SK-N-SH (cell line): ENCODE results near the gene HSPB9.

Experiments
- POLR2AphosphoS5 ChIP-seq: IDR thresholded peaks from 2 replicates; pipeline ENCODE4 v1.6.1; 2012; ENCODE audit warnings: low read depth, low read length
- RCOR1 ChIP-seq: fragments of 150-350 bp; IDR thresholded peaks from 2 replicates; pipeline ENCODE4 v1.6.1; 2017; ENCODE audit warnings: antibody characterized with exemption, low read length
- TF ChIP-seq, protein P1 (sequence below): fragments of 200-600 bp; sonication (generic); IDR thresholded peaks from 2 replicates; pipeline ENCODE4 v1.6.1; 2017; ENCODE audit warnings: antibody characterized with exemption, mild to moderate bottlenecking, moderate library complexity

DNA sequence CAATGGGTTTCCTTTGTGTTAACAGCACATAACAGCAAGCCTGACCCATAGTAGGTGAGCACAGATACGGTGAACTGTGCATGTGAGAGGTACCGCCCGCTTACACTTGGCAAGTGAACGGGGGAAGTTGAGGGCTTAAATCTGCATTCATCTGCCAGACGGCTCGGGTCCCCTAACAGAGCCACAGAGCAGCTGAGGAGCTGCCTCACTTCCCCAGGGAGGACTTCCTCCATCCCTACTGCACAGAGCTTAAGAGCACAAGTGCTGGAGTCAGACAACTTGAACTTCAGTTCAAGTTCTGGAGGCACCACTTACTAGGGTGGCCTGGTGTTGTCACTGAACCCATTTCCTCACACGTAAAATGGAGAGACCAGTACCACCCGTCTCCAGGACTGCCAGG, 18.8 kb downstream of the HSPB9 start:
- TF ChIP-seq POLR2AphosphoS5 (no peak), RCOR1 (no peak)
- TF ChIP-seq, protein P1, sequence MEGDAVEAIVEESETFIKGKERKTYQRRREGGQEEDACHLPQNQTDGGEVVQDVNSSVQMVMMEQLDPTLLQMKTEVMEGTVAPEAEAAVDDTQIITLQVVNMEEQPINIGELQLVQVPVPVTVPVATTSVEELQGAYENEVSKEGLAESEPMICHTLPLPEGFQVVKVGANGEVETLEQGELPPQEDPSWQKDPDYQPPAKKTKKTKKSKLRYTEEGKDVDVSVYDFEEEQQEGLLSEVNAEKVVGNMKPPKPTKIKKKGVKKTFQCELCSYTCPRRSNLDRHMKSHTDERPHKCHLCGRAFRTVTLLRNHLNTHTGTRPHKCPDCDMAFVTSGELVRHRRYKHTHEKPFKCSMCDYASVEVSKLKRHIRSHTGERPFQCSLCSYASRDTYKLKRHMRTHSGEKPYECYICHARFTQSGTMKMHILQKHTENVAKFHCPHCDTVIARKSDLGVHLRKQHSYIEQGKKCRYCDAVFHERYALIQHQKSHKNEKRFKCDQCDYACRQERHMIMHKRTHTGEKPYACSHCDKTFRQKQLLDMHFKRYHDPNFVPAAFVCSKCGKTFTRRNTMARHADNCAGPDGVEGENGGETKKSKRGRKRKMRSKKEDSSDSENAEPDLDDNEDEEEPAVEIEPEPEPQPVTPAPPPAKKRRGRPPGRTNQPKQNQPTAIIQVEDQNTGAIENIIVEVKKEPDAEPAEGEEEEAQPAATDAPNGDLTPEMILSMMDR = no peak
